KBM-7 (cell line): ENCODE data around the gene MAP2K4.

Experiments used
- DNase-seq: peaks from one replicate; pipeline ENCODE4 v3.0.0-alpha.2; 2015
- in situ Hi-C: fragments of 300-500 bp; cut with MboI; formaldehyde crosslinking; loops from 2 replicates; pipeline ENCODE4 v1.14.3; 2020; ENCODE audit warnings: low sequenced_read_pairs, low pct_unique_long_range_greater_than_20kb, mixed read lengths

Gene MAP2K4

DNA sequence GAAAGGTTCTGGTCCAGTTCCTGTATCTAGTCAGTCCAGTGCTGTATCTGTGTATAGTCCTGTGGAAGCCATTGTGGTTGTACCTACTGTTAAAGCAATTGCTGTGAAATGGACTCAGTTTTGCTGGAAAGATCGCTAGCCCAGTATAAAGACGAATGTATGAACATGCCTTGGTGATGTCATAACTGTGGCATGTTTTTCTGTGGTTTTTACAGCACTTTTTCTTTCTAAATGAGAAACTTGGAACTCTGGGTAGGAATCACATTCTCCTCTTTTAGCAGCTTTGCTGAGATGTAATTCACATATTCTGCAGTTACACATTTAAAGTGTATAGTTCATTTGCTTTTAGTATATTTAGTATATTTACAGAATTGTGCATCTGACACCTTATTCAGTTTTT is 58.1 kb downstream of the MAP2K4 start:
- no peak for DNase-seq
- in situ Hi-C loops = no loop called here

DNA sequence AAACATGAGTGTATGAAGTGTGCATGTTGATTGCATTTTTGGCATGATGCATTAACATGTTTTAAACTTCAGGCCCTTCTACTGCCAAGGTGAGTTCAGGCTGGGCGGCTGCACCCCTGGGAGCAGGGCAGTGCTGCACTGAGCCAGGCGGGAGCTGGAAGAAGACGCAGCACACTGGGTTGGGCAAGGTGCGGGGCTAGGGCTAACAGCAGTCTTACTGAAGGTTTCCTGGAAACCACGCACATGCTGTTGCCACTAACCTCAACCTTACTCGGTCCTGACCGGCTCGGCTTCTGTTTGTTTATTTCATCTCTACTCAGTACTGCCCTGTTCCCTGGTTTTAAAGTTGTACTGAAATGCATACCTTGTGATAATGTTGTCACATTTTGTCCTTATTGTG is 61.0 kb downstream of the MAP2K4 start:
- in situ Hi-C loops = no loop called here
- no peak for DNase-seq

DNA sequence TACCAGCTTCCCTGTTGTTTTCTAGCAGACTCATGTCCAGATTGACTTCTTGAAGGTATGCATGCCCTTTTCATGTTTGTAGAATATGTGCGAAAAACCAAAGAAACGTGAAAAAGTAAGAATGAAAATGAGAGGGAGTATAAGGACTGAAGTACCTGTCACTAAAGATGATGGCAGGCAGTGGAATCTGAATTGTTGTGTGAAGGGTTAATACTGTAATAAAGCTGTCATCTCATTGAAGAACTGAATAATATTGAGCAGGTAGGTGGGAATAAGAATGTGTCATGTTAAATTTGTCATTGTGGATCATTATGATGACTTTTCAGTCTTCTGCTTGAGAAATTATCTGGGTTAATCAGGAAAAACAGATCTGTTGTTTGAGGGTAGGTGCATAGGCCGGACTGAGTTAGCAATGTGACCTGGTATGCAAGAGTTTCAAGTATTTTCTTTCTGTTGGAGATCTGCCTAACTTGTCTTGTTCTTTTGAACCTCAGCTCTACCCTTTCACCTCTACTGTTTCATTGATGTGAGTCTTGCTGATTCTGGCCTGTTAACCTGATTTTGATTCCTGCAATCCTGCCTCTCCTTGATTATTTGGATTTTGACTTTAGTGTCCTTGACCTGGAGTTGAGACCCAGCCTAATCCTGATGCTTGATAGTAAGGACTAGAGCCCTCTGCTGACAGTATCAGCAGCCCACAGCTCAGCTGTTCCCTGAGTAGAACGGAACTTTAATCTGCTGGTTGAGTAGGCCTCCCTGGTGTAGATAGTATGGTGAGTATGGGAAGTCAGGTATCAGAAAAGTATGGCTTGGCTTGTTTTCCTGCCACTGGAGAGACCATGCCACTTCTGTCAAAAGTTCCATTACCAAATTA is 64.6 kb downstream of the MAP2K4 start:
- DNase-seq = no peak
- in situ Hi-C loops = no loop called here

DNA sequence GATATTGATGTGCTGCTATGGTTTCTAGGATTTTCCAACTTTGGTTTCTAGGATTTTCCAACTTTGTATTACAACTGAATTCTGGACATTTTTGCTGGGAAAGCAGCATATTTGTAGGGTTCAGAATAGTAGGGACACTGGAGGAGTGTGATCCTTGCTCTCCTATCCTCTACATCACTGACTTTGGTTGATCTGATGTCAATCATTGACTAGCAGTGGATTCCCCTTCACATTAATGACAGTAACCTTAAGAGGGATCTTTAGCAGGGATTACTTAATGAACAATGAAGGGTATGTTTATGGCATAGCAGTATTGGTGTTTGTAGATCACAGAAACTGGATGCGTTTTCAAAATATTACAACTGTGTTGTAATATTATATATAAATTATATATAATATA is 67.4 kb downstream of the MAP2K4 start:
- in situ Hi-C loops = no loop called here
- no peak for DNase-seq

DNA sequence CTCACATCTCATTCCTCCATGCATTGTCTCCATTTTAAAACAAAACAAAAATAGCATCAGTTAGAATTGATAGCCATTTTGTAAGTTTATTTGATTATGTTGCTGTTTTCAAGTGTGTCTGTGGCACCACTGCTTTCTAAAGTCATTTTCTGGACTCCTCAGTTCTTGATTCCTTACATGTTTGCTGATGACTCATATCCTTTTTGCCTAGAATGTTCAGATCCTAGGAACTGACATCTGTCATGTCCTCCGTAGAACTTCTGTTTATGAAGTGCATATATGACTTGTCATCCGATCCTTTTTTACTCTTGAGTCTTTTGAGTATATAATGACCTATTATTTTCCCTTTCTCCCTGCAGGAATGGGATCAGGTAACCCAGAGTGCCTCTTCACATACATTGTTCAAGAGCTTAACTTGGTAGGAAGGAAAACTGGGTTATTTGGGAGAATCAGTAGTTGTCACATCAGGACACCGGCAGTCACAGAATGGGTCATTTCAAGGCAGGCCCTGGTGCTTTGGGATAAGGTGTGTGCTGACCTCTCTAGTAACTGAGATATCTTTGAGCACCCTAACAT is 69.2 kb downstream of the MAP2K4 start:
- in situ Hi-C loops = no loop called here
- DNase-seq = no peak

DNA sequence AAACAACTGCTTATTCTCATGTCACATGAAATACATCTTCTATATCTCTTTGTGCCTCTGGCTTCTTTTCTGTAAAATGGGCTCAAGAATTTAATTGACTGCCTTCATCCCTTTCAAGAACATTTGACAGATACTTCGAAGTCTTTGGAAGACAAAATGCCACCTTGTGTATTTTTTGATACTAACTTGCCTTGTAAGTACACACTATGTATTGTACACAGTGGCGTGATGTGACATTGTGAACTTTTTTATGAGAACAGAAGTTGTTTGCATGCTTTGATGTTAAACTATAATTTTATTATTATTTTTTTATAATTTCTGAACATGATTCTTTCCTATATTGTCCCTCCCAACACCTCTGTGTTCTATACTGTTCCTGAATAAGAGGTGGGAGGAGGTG is 73.7 kb downstream of the MAP2K4 start:
- in situ Hi-C loops = no loop called here
- no peak for DNase-seq

DNA sequence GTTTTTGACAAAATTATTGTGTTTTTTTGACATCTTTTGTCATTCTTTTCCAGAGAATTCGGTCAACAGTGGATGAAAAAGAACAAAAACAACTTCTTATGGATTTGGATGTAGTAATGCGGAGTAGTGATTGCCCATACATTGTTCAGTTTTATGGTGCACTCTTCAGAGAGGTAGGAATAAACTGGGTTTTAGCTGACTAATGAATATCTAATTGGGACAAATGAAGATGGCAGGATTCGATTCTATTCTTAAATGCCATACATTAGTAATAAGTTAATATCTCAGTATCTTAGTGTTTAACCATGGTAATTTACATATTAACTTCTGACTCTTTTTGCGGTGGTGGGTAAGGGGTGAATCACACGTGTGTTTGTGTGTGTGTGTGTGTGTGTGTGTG is 74.8 kb downstream of the MAP2K4 start:
- in situ Hi-C loops = no loop called here
- DNase-seq = no peak

DNA sequence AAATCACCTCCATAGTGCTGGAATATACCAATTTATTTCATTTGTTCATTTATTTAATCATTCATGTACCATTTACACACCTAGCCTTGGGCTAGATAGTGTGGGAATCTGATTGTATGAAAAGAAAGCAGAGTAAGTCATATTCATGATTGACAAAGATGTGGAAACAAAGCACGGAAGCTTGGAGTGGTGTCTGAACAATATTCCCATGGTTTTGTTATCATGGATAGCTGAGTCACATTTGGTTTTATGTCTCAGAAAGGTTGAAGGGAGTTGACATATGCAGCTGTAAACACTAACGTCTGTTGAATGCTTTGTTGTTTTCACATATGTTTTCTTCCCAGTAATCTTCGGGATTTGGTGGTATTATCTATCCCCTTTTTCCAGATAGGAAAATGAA is 76.6 kb downstream of the MAP2K4 start:
- no peak for DNase-seq
- in situ Hi-C loops = no loop called here

DNA sequence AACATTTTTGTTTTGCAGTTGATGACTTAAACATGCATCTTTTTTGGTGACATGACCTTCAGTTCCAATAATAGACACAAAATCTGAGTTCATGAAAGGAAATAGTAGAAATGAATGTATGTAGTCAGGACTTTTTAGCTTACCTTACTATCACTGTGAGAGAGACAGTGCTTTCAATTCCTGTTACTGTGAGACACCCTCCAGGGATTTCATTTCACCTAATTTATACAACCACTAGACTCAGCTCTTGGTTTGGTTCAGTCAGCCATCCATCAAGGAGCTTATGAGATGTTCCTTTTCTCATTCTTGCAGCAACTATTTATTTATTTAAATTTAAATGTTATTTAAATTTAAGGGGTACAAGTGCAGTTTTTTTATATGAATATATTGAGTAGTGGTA is 77.9 kb downstream of the MAP2K4 start:
- in situ Hi-C loops = no loop called here
- DNase-seq = no peak

DNA sequence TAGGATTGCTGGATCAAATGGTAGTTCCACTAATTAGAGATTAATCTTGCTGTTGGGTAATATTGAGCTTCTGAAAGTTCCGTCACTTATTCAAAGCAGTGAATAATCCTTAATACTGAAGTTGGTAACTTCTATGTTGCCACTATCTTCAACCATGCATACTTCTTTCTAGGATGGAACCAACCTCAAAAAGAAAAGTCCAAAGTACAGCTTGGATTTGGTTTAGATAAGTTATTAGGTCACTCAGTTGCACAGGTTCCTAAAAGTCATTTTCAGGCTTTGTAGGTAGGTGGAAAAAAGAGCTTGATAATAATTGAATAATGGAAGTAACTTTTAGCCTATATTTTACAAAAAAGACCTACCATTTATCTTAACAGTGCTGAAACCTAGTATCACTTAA is 78.7 kb downstream of the MAP2K4 start:
- in situ Hi-C loops = no loop called here
- no peak for DNase-seq

DNA sequence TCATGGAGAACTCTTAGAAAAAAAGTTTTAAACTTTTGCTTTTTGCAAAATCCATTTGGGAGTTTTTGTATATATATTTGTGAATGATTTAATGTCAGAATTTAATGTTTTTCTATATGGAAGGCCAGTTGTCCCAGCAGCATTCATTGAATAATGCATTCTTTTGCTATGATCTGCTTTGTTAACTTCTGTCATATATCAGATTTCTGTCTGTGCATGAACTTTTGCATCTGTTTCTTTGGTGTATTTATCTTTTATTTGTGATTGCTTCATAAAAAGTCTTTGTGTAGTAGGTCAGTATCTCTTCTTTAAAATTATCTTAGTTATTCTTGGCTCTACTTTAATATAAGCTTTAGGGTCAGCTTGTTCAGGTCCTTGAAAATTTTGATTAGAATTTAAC is 84.2 kb downstream of the MAP2K4 start:
- in situ Hi-C loops = no loop called here
- no peak for DNase-seq

DNA sequence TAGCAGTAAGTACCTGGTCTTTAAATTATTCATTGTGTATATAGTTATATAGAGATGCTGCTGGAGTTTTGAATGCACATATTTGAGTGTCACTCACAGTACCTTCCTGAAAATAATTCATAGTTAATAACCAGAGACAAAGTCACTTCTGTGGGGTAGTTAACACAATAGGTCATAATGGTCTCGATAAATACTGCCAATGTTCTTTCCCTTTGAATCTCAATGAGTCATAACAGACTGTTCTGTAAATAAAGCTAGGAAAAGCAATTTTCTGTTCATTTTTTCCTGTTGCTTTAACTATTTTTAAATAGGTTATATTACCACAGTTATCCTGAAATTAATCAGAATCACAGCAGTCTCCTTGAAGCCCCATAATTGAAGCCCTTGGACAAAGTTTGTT is 87.2 kb downstream of the MAP2K4 start:
- in situ Hi-C loops = no loop called here
- DNase-seq = no peak

DNA sequence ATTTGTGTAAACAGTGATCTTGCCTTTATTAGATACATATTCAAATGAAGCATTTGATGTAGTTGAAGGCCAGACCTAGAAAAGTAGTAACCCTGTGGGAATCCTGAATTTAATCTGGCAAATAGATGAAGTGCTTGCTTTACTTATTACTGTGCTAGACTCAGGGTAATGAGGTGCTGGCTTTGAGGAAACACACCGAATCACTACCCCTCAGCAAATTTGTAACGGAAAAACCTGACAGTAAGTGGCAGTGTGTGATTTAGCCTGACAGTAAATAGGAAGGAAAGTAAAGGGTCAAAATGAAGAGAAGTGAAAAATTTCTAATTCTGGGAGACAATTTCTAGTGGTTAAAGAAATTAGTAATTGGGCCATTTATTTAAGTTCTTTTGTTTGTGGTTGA is 90.2 kb downstream of the MAP2K4 start:
- DNase-seq = no peak
- in situ Hi-C loops = no loop called here

DNA sequence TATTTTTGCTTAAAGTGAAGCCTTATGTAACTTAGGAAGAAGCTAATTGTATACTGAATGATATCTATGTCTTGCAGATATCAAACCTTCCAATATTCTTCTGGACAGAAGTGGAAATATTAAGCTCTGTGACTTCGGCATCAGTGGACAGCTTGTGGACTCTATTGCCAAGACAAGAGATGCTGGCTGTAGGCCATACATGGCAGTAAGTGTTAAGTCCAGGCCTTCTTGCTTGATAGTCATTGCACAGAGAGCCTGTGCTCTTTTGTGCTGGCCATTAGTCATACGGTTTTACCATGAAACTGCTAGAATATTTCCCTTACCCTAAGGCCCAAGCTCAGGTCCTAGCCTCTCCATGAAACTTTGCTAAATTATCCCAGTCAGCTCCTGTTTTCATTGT is 92.5 kb downstream of the MAP2K4 start:
- no peak for DNase-seq
- in situ Hi-C loops = no loop called here

DNA sequence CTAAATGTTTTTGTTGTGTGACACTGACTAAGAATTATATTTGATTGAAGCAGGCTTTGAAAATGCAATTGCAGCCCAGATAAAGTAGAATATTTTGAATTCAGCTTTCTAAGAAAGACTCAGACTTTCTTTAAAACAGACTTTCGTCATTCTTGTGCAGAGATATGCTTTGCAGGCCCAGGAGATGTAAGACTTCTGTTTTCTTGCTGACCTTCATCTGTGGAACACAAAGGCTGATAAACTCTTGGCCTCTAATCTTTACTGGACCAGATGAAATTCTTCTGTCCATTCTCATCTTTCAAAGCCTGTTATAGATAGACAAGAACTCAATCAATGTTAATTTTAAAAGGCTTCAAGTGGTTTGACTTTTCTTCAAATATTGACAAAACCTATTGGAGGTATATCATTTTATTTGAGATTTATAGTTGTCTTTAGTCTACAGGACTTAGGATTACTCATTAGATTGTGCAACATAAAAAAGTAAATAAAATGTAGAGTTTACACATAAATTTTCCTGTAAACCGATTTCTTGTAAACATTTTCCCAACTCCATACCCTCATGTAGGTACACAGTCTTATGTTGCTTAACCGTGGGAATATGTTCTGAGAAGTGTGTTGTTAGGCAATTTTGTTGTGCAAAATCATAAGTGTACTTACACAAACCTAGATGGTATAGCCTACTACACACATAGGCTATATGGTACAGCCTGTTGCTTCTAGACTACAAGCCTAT is 94.2 kb downstream of the MAP2K4 start:
- no peak for DNase-seq
- in situ Hi-C loops = no loop called here

DNA sequence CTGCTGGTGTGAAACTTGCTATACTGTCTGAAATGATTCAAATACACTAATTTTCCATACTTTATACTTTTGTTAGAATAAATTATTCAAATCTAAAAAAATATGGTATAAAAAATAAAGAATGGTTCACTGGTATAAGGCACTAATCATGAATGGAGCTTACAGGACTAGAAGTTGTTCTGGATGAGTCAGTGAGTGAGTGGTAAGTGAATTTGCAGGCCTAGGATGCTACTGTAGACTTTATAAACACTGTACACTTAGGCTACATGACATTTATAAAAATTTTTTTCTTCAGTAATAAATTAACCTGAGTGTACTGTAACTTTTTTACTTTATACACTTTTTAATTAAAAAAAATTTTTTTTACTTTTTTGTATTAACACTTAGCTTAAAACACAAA is 95.5 kb downstream of the MAP2K4 start:
- DNase-seq = no peak
- in situ Hi-C loops = no loop called here

DNA sequence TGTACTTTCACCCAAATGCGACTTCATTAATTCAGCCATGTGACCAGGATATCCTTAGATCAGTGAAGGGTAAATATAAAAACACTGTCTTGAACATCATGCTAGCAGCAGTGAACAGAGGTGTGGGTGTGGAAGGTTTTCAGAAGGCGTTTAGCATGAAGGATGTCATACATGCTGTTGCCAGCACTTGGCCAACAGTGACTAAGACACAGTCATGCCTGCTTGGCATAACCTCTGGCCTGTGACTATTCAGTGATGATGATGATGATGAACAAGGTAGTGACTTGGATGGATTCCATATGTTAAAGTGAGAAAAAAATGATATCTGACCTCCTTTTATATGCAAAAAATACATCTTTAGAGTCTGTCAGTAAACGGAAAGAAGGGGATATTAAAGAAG is 97.9 kb downstream of the MAP2K4 start:
- DNase-seq = no peak
- in situ Hi-C loops = no loop called here

DNA sequence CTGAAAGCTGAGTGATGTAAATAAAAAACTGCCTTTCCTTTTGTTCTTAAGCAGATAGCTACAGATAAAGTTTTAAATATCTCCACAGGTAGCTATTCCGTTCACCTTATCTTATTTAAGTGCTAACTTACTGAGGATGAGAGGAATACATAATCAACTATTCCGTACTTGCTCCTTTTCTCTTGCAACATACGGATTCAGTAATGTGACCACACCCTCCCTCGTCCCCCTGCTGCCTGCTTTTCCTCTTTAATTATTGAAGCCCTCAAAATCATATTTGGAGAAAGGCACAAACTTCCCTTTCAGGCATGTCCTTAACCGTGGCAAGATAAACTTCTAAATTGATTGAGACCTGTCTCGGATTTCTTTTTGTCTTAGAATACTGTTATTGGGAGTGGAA is 101.4 kb downstream of the MAP2K4 start:
- in situ Hi-C loops = no loop called here
- DNase-seq = no peak

DNA sequence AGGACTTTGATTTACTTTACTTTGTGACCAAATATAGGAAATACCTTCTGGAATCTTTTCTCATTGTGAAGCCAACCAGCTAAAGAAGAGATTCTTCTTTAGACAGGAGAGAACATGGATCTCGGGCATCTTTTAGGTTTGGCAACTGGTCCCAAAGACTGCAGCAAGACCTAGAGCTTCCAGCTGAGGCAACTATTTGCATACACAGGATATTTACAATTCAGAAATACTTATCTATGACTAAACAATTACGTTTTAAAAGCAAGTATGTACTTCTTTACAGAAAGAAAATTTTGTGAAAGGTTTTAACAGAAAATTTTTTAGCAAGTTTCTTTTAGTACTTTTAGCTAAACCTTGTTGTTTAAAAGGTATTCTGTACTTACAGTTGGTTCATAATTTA is 106.5 kb downstream of the MAP2K4 start:
- DNase-seq = no peak
- in situ Hi-C loops = no loop called here

DNA sequence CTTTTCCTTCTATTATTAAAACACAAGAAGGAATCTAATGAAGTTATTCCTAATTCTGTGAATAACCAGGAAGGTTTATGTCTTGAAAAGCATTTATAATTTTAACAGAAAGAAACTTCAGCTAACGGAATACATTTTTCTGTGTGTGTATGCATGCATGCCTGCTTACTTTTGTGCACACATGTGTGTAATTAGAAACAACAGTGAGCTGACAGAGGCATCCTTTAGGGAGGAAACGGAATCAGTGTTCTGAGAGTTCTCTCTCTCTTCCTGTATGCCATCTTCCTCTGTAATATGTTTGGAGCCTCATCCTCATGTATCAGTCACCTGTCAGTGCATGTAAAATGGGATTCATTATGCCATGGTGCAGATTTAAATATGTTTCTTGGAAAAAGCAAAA is 107.0 kb downstream of the MAP2K4 start:
- no peak for DNase-seq
- in situ Hi-C loops = no loop called here
